GM19455 (cell line): Measurements from ENCODE around the gene PLD1.

Source experiments
- ATAC-seq: cut with Tn5 transposase; IDR thresholded peaks from one replicate; pipeline ENCODE4 v1.9.1; 2021; ENCODE audit not compliant: unreplicated experiment

PLD1 gene

GRCh38 chr3:171677706-171678105 lies 132.6 kb downstream of the PLD1 start:
- ATAC-seq: no peak

DNA sequence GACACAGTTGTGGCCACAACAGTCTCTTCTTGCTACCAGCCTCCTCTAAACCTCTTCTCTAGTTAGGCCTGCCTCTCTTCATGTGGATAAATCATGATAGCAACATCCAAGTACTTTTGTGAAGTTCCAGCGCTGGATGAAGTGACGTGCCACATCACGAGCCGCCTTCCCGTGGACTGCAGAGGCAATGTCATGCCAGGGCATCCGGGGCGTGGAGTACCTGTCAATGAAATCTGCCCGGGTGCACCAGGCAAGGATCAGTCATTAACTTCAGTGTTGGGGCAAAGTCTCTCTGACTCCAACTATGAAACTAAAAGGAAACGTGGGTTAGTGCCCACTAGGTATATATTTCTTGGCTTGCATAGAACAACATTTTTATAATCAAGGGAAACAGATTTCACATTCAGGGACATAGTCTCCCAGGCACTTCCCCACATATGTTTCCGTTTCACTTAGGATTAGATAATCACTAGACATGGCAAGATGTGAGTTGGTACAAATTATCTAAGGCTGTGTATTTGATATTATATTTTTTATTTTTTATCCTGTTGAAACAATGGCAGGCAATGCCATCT lies 133.6 kb downstream of the PLD1 start:
- ATAC-seq: no peak

DNA sequence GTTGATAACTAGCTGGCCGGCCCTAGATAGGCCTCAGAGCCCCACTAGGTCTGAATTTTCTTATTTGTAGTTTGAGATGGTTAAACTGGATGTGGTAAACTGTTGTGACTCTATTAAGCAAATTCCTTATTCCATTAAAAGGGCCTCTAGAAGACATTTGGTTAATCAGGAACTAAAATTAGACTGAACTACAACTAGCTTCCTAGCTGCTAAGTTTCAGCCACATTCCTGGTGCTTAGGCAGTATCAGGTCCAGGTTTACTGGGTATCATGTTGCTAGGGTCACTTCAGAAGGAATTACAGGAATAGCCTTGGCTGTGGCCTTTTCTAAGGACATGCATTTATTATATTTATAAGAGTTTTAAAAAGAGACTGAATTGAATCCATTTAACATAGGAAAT lies 136.3 kb downstream of the PLD1 start:
- no peak for ATAC-seq

DNA sequence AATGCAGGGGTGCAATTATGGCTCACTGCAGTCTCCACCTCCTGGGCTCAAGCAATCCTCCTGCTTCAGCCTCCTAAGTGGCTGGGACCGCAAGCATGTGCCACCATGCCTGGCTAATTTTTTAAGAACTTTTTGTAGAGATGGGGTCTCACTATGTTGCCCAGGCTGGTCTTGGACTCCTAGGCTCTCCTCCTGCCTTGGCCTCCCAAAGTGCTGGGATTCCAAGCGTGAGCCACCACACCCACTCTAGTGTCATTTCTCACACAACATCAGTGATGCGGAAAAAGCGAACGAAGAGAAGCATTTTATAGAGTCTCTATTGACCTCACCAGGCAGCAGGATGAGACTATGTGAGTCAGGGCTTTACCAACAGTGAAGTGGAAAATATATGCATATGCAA lies 137.7 kb downstream of the PLD1 start:
- ATAC-seq: no peak

- ATAC-seq: no peak
These were observed 138.2 kb downstream of the PLD1 start for GRCh38 chr3:171672124-171672523.

- ATAC-seq: no peak
These were observed 138.6 kb downstream of the PLD1 start for GRCh38 chr3:171671709-171672108.

DNA sequence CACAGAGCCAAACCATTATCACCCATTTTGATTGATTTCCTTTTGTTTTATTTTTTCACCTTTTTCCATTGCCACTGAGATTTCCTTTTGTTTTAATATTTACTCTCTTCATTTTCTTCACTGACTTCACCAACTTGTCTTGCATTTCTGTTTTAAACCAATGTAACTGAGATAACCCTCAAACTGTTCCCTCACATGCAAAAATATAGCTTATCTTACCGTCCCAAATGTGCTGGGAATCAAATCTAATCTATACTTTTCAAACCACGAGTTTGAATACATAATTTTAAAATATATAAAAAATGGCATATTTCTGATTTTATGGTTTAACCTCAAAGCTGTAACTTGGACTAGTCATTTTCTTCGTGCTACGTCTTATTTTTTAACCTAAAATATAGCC lies 143.8 kb downstream of the PLD1 start:
- ATAC-seq: no peak

DNA sequence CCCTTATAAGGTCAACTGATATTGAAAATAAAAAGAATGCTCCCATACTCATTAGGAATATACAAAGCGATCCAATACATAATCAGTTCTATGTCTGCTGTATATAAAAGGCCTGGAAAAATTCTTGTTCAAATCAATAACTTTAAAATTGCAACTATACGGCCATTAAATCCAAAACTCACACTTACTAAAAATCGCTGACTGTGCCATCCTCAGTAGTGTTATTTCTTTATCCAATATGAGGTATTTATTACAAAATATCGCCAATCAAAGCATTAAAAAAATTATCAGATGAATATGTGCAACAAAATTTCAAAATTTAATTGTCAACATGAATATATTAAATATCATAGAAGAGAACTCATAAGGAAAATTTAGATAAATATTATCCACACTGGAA lies 146.5 kb downstream of the PLD1 start:
- ATAC-seq: no peak

- ATAC-seq: no peak
These were observed 148.8 kb downstream of the PLD1 start for GRCh38 chr3:171661484-171661883.

- ATAC-seq: no peak
These were observed 150.1 kb downstream of the PLD1 start for GRCh38 chr3:171660188-171660587.

- no peak for ATAC-seq
These were observed 151.4 kb downstream of the PLD1 start for GRCh38 chr3:171658841-171659240.

DNA sequence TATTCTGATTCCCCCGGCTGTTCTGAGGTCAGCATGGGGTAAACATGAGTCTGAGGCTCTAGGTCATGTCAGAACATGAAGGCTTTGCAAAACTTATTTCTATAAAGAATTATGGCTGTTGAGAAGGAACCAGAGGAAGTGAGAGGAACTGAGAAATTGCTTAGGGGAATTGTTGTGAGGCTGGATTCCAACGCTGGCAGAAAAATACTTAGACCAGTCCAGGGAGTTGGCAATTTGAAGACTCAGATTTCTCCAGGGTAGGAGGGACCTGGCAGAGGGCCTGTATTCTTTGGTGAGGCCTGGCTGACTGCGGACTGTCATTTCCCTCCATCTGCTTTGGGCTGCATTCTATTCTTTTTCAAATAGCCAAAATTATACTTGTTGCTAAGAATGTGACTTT lies 155.5 kb downstream of the PLD1 start:
- no peak for ATAC-seq

DNA sequence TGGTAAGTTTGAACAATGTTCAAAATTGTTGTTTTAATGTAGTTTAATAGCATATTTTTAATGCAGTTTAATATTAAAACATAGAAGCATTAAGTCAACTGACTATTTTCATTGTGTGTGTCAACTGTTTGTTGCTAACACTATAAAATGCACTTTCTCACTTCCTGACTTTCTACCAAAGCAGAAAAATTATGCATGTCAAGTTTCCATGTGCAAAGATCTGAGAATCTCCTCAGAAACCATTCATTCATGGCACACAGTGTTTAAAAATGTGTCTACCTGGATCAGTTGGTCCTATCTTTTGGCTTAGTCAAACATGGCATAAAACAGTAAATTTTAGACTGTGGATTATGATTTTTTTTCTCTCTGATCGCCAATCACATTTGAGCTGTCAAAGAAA lies 156.0 kb downstream of the PLD1 start:
- ATAC-seq: no peak

DNA sequence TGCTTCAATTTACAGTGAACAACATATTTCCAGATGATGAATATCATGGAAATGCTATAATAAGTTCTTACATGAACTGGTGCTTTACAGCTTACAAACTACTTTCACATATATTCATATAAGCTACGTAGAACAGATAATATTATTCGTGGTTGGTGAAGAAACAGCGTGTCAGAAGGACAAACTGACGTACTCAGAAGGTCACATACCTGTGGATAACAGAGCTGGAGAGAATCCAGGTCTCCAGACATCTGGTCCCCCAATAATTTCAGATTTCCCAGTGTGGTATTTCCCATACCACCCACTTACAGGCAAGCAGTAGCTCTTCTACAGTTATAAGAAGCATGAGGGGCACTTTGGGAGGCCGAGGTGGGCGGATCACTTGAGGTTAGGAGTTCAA lies 156.6 kb downstream of the PLD1 start:
- ATAC-seq: no peak

DNA sequence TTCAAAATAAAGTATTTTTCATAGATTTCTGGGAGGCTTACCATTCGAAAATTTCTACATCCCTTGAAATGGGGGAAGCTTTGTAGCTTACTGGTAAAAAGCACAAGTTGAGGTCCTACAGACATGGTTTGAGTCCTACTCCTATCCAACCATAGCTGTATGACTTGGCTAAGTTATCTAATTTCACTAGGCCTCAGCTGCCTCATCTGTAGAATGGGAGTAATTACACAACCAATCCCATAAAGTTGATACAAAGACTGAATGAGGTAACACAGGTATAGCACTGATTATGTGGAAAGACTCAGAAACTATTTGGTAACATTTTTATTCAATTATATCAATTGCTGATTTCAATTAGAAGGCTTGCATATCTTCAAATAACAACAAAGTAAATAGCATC lies 157.4 kb downstream of the PLD1 start:
- ATAC-seq: no peak

GRCh38 chr3:171649911-171650592 lies 160.2 kb downstream of the PLD1 start:
- ATAC-seq: no peak

DNA sequence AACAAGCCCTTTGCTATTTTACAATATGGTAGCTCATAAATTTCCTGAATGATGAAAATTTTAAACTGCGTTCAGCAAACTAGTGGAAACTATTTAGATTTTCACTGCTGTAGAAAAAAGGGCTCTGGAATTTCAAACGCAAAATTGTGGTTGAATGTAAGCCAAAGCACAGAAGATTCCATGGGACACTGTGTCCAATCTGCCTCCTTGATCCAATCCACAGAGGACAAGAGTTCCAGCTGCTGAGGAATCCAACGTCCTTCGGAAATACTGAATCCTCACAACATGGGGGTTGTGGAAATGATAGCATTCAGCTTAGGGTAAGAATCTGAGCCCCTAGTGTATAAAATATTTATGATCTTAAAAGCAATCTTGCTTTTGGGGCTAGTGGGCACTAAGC lies 161.0 kb downstream of the PLD1 start:
- ATAC-seq: no peak

- no peak for ATAC-seq
These were observed 162.2 kb downstream of the PLD1 start for GRCh38 chr3:171648069-171648468.

GRCh38 chr3:171646357-171647133 lies 163.7 kb downstream of the PLD1 start:
- no peak for ATAC-seq

DNA sequence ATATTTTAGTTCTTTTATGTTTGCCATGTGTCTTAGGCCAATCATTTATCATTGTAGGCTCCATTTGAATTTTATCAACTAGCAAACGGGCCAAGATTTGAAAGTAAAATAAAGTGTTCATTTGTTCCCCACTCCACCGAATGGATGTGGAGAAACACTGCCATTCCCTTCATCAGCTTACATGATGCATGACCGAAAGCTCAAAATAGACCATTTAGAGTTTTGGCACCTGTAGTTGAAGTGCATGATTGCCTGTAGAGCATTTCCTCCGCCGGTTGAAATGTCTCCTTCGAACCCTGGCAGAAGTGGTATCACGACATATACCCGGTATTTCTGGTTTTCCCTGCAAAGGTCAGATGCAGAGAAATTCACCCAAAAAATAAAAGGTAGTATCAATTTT lies 165.6 kb downstream of the PLD1 start:
- no peak for ATAC-seq

DNA sequence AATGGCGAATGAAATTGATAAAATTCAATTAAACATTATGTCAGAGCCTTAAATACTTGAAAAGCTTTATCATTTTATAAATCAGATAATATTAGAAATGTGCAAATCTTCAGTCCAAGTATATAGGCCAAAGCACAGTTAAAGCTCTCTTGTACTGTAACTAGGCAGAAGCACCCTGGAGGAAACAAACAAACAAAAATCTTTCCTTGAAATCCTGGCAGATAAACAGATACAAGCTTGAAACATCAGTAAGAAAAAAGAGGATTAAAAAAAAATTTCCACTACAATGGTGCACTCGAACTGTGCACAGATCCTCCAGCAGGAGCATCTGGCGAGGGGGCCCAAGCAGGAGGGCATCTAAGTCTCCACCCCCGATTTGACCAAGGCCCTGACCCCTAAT lies 166.6 kb downstream of the PLD1 start:
- no peak for ATAC-seq

GRCh38 chr3:171643033-171643432 lies 167.2 kb downstream of the PLD1 start:
- ATAC-seq: no peak
